ENCODE data around the gene KRT71. TPM values are rescaled to one million over a fixed set of nuclear protein-coding genes. Genes with fewer than 3 reads are reported as not detected.
A peak's percentile ranks its signal among the peaks of the same experiment; 100 is the strongest.

KRT71 gene
- total RNA-seq, 3 donors from 2014 or later = 0.16 TPM; not detected in 2

- Histone ChIP-seq H3K27ac (peak overlapping the region; percentile 83 to 90), H3K9me3 (no peaks in the 10 kb centered on the region), H3K4me3 (no peak overlapping the region), H3K36me3 (no peaks in the 10 kb centered on the region), H3K27me3 (no peaks in the 10 kb centered on the region), H3K4me1 (peaks cover 3 to 16% of the 10 kb centered on the region in 2 donors)
- TF ChIP-seq POLR2AphosphoS5 (IDR thresholded peaks at IDR 0.05) = no peak
- TF ChIP-seq, protein P1, sequence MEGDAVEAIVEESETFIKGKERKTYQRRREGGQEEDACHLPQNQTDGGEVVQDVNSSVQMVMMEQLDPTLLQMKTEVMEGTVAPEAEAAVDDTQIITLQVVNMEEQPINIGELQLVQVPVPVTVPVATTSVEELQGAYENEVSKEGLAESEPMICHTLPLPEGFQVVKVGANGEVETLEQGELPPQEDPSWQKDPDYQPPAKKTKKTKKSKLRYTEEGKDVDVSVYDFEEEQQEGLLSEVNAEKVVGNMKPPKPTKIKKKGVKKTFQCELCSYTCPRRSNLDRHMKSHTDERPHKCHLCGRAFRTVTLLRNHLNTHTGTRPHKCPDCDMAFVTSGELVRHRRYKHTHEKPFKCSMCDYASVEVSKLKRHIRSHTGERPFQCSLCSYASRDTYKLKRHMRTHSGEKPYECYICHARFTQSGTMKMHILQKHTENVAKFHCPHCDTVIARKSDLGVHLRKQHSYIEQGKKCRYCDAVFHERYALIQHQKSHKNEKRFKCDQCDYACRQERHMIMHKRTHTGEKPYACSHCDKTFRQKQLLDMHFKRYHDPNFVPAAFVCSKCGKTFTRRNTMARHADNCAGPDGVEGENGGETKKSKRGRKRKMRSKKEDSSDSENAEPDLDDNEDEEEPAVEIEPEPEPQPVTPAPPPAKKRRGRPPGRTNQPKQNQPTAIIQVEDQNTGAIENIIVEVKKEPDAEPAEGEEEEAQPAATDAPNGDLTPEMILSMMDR (IDR thresholded peaks at IDR 0.05) = no peak
- TF ChIP-seq POLR2A (IDR thresholded peaks at IDR 0.05) = no peak
- intact Hi-C loops (cut with DNase I; ENCODE audit: low total_unique reads) = no loop called here
- peak in 1 of 2 donors; percentile 89 for DNase-seq (ENCODE audit: low spot score in 2 of 2)
Measured at GRCh38 chr12:52524241-52524897, 28.6 kb downstream of the KRT71 start.

- Histone ChIP-seq H3K27me3 (no peaks in the 10 kb centered on the region), H3K4me3 (no peak overlapping the region), H3K4me1 (peaks cover 3 to 13% of the 10 kb centered on the region in 2 donors), H3K36me3 (no peaks in the 10 kb centered on the region), H3K27ac (peak overlapping the region; percentile 83 to 90), H3K9me3 (no peaks in the 10 kb centered on the region)
- DNase-seq (ENCODE audit: low spot score in 2 of 2) = peak in 1 of 2 donors; percentile 64
- intact Hi-C loops (cut with DNase I; ENCODE audit: low total_unique reads) = no loop called here
- TF ChIP-seq POLR2A (IDR thresholded peaks at IDR 0.05) (no peak), POLR2AphosphoS5 (IDR thresholded peaks at IDR 0.05) (no peak)
- TF ChIP-seq, protein P1 (IDR thresholded peaks at IDR 0.05) = no peak
Measured at GRCh38 chr12:52523824-52524223, 29.1 kb downstream of the KRT71 start.

DNA sequence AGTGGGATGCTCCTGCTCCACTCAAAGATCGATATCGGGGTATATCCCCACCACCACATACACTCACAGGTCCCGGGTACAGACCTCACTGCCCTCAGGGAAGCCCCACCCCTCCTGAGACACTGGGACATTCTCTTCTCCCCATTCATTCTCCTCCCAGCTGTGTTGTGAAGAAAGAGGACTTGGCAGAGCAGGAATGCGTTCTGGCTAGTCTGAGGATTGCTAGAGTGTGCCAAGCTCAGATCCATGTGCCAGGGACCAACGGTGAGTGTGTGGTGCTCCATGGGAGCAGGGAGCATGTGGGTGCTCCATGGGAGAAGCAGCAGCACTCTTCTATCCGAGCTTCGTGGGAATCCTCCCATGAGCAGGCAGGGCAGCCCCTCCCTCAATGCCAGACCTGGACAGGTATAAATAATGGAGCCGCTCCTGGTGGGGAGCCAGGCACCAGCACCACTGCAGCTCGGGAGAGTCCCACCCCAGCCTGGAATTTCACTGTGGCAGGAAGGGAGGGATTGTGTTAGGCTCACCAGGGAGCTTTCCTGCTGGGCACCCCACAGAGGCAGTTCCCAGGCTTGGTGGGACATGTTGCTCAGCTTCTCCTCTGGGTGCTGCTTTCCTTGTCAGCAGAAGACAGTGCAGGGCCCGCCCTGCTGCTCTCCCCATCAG, 30.5 kb downstream of the KRT71 start:
- DNase-seq (ENCODE audit: low spot score in 2 of 2) = peak in 1 of 2 donors; percentile 93
- TF ChIP-seq POLR2AphosphoS5 (IDR thresholded peaks at IDR 0.05) = peak; percentile 53 to 75 (median 71)
- TF ChIP-seq, protein P1 (IDR thresholded peaks at IDR 0.05) = no peak
- Histone ChIP-seq H3K27ac (peak overlapping the region; percentile 89 to 90), H3K4me1 (peaks cover 3 to 12% of the 10 kb centered on the region in 2 donors), H3K9me3 (no peaks in the 10 kb centered on the region), H3K27me3 (no peaks in the 10 kb centered on the region), H3K4me3 (peak overlapping the region in 2 of 3 donors; percentile 17 to 22), H3K36me3 (no peaks in the 10 kb centered on the region)
- intact Hi-C loops (cut with DNase I; ENCODE audit: low total_unique reads) = no loop called here

- peak in 1 of 2 donors; percentile 85 for DNase-seq (ENCODE audit: low spot score in 2 of 2)
- intact Hi-C loops (cut with DNase I; ENCODE audit: low total_unique reads) = no loop called here
- Histone ChIP-seq H3K27ac (peak overlapping the region; percentile 89 to 90), H3K27me3 (no peaks in the 10 kb centered on the region), H3K4me3 (peak overlapping the region in 2 of 3 donors; percentile 17 to 22), H3K9me3 (no peaks in the 10 kb centered on the region), H3K36me3 (no peaks in the 10 kb centered on the region), H3K4me1 (peaks cover 3 to 12% of the 10 kb centered on the region in 2 donors)
- TF ChIP-seq, protein P1 (IDR thresholded peaks at IDR 0.05) = peak in 1 of 3 donors; percentile 17
- TF ChIP-seq POLR2AphosphoS5 (IDR thresholded peaks at IDR 0.05) = no peak
Measured at GRCh38 chr12:52521568-52522266, 31.2 kb downstream of the KRT71 start.
